Glomerular visceral epithelial cell (primary cell): ENCODE results near the gene ROR2.
"Not testable (repeated sequence)": the region's sequence is repeated elsewhere in the genome, so short reads cannot be mapped to it uniquely, and the experiment has no call there.

Experiments used
- DNase-seq: peaks from one replicate; pipeline ENCODE4 v3.0.0-alpha.2; 2016; ENCODE audit errors: extremely low spot score

ROR2 gene

GRCh38 chr9:91572044-91572443 is 378.0 kb downstream of the ROR2 start:
- no peak for DNase-seq

GRCh38 chr9:91571036-91571435 is 379.0 kb downstream of the ROR2 start:
- no peak for DNase-seq

GRCh38 chr9:91567642-91568274 is 382.3 kb downstream of the ROR2 start:
- DNase-seq: no peak

GRCh38 chr9:91564081-91564670 is 385.9 kb downstream of the ROR2 start:
- DNase-seq: no peak

GRCh38 chr9:91562416-91562815 is 387.6 kb downstream of the ROR2 start:
- DNase-seq: no peak

GRCh38 chr9:91560301-91560700 is 389.7 kb downstream of the ROR2 start:
- DNase-seq: no peak

GRCh38 chr9:91558879-91559278 is 391.1 kb downstream of the ROR2 start:
- no peak for DNase-seq

GRCh38 chr9:91558395-91558794 is 391.6 kb downstream of the ROR2 start:
- DNase-seq: no peak

GRCh38 chr9:91557327-91557726 is 392.7 kb downstream of the ROR2 start:
- DNase-seq: no peak

- DNase-seq: no peak
These were observed 394.9 kb downstream of the ROR2 start for GRCh38 chr9:91555132-91555531.

- DNase-seq: no peak
These were observed 400.9 kb downstream of the ROR2 start for GRCh38 chr9:91549177-91549576.

- DNase-seq: peak; percentile 79
These were observed 402.9 kb downstream of the ROR2 start for GRCh38 chr9:91547081-91547480.

- peak; percentile 70 for DNase-seq
These were observed 403.5 kb downstream of the ROR2 start for GRCh38 chr9:91546574-91546973.

GRCh38 chr9:91541734-91542133 is 408.3 kb downstream of the ROR2 start:
- peak; percentile 20 for DNase-seq

- not testable (repeated sequence) for DNase-seq
These were observed 409.5 kb downstream of the ROR2 start for GRCh38 chr9:91540506-91540905.

GRCh38 chr9:91536211-91536691 is 413.8 kb downstream of the ROR2 start:
- peak; percentile 71 for DNase-seq

- peak; percentile 63 for DNase-seq
These were observed 415.7 kb downstream of the ROR2 start for GRCh38 chr9:91534374-91534773.

GRCh38 chr9:91533382-91533781 is 416.6 kb downstream of the ROR2 start:
- no peak for DNase-seq

- DNase-seq: peak; percentile 13
These were observed 417.7 kb downstream of the ROR2 start for GRCh38 chr9:91532325-91532724.

GRCh38 chr9:91530829-91531228 is 419.2 kb downstream of the ROR2 start:
- DNase-seq: no peak

GRCh38 chr9:91522481-91522880 is 427.5 kb downstream of the ROR2 start:
- DNase-seq: no peak

GRCh38 chr9:91519520-91520277 is 430.3 kb downstream of the ROR2 start:
- no peak for DNase-seq

- no peak for DNase-seq
These were observed 431.6 kb downstream of the ROR2 start for GRCh38 chr9:91518462-91518861.
